K562 (cell line): ENCODE measurements around the gene GPD2. TPM values are rescaled to one million over a fixed set of nuclear protein-coding genes. Genes with fewer than 3 reads are reported as not detected.

Source experiments
- ATF4 ChIP-seq: fragments of 450-650 bp; formaldehyde crosslinking; IDR thresholded peaks from 2 replicates; pipeline ENCODE4 v1.4.0; 2022; ENCODE audit warnings: mild to moderate bottlenecking, moderate library complexity
- DACH1 ChIP-seq: fragments of 450-650 bp; IDR thresholded peaks from 2 replicates; pipeline ENCODE4 v1.6.1; 2018; ENCODE audit not compliant: partially characterized antibody
- ERF ChIP-seq: fragments of 450-650 bp; formaldehyde crosslinking; IDR thresholded peaks from 2 replicates; pipeline ENCODE4 v1.4.0; 2020; ENCODE audit warnings: mild to moderate bottlenecking, mixed read lengths
- HIVEP1 ChIP-seq: fragments of 250-450 bp; sonication (Bioruptor Pico); IDR thresholded peaks from 2 replicates; pipeline ENCODE4 v1.4.0; 2020; ENCODE audit warnings: mild to moderate bottlenecking
- NONO ChIP-seq, 2 experiments: fragments of 200-400 bp in 1 of 2; fragments of 450-650 bp in 1 of 2; formaldehyde crosslinking in 1 of 2; IDR thresholded peaks; 2 replicates each; pipeline ENCODE4 v1.6.1; 2017; ENCODE audit warnings: low read depth in 2 of 2, mild to moderate bottlenecking in 2 of 2, moderate library complexity in 2 of 2, low read length in 1 of 2
- NR1H2 ChIP-seq: sonication (generic); formaldehyde crosslinking; IDR thresholded peaks from 2 replicates; pipeline ENCODE4 v1.4.0; 2020; ENCODE audit warnings: mild to moderate bottlenecking, missing genetic modification reagents
- THAP12 ChIP-seq: fragments of 250-450 bp; sonication (Bioruptor Pico); IDR thresholded peaks from 2 replicates; pipeline ENCODE4 v1.9.0; 2021; ENCODE audit warnings: mild to moderate bottlenecking, inconsistent platforms
- UBTF ChIP-seq, 2 experiments: IDR thresholded peaks; 2 replicates each; pipeline ENCODE4 v1.6.1; 2012; ENCODE audit warnings: improper control_type of control experiment in 2 of 2, low read depth in 2 of 2, low read length in 2 of 2, borderline replicate concordance in 1 of 2
- polyA plus RNA-seq, 8 experiments: library from polyadenylated mRNA; depleted of rRNA in 4 of 8; stranded (reverse) in 5 of 8; unstranded in 3 of 8; fragments of >200 nt; fragmentation: Nextera tagmentation in 2 of 8; fragmentation: Illumina TruSeq in 1 of 8; extraction: Ambion mirVana in 2 of 8; extraction: Trizol in 1 of 8; gene quantifications; 2 replicates each; pipeline versions ENCODE4 v1.2.1 to v1.2.3, GENCODE V29; 2011 to 2014; ENCODE audit warnings: inconsistent platforms in 1 of 8, missing spikeins in 1 of 8
- total RNA-seq, 7 experiments: library from RNA; depleted of rRNA in 6 of 7; stranded (reverse); fragments of >200 nt in 6 of 7; fragmentation: Illumina TruSeq in 2 of 7; extraction: Trizol in 2 of 7; gene quantifications; 2 replicates each; pipeline versions ENCODE4 v1.2.1 to v1.2.3, GENCODE V29; 2011 to 2021; ENCODE audit warnings: low replicate concordance in 1 of 7

The GPD2 gene
- total and polyA plus RNA-seq, 9 of the 15 experiments (the other 6 are each of a cell fraction or from before 2014, with no cell fraction given): 5.2 to 39.2 (median 19.0) TPM

- TF ChIP-seq UBTF (IDR thresholded peaks at IDR 0.05; ENCODE audit: borderline replicate concordance in 1 of 2, low read depth in 2 of 2, low read length in 2 of 2) (no peak), HIVEP1 (CRISPR knock-in tag) (no peak), ERF (CRISPR knock-in tag) (no peak), THAP12 (no peak), NR1H2 (no peak), NONO (IDR thresholded peaks at IDR 0.05; ENCODE audit: low read depth in 2 of 2, low read length in 1 of 2) (no peak), DACH1 (no peak), ATF4 (no peak)
Observed at GRCh38 chr2:156398176-156398575, 38.0 kb upstream of the GPD2 start (continued).
